Measurements from ENCODE around the gene BCKDK.
"Not testable (repeated sequence)": the region's sequence is repeated elsewhere in the genome, so short reads cannot be mapped to it uniquely, and the experiment has no call there.

Gene BCKDK

GRCh38 chr16:31142109-31143010 is 34.2 kb downstream of the BCKDK start:
- peak; percentile 94 for DNase-seq (ENCODE audit: low read depth)

- DNase-seq (ENCODE audit: low read depth), result no peak
Observed at GRCh38 chr16:31143011-31143693, 35.0 kb downstream of the BCKDK start.

GRCh38 chr16:31143694-31144148 is 35.5 kb downstream of the BCKDK start:
- no peak for DNase-seq (ENCODE audit: low read depth)

- not testable (repeated sequence) for DNase-seq (ENCODE audit: low read depth)
Observed at GRCh38 chr16:31144418-31144817, 36.2 kb downstream of the BCKDK start.

- DNase-seq (ENCODE audit: low read depth), result no peak
Observed at GRCh38 chr16:31145398-31145990, 37.3 kb downstream of the BCKDK start.

GRCh38 chr16:31147574-31147973 is 39.4 kb downstream of the BCKDK start:
- DNase-seq (ENCODE audit: low read depth), result no peak

- DNase-seq (ENCODE audit: low read depth), result no peak
Observed at GRCh38 chr16:31148281-31148728, 40.1 kb downstream of the BCKDK start.

GRCh38 chr16:31148896-31149295 is 40.7 kb downstream of the BCKDK start:
- DNase-seq (ENCODE audit: low read depth), result no peak

GRCh38 chr16:31149332-31149731 is 41.1 kb downstream of the BCKDK start:
- DNase-seq (ENCODE audit: low read depth), result no peak

GRCh38 chr16:31149894-31150890 is 42.0 kb downstream of the BCKDK start, which contains the start of gene PRSS36:
Gene PRSS36, minus strand, starts transcription at chr16:31150066. Its CDS starts 31 bp downstream, at chr16:31150035.
- DNase-seq (ENCODE audit: low read depth), result no peak

GRCh38 chr16:31150976-31151375 is 42.8 kb downstream of the BCKDK start:
- not testable (repeated sequence) for DNase-seq (ENCODE audit: low read depth)

GRCh38 chr16:31157136-31157535 is 49.0 kb downstream of the BCKDK start:
- no peak for DNase-seq (ENCODE audit: low read depth)

Data from HS-5 (cell line).